B cell (primary cell): ENCODE data around the gene CCDC30.

Experiments used
- CTCF ChIP-seq: fragments of 200-600 bp; IDR thresholded peaks from one replicate; pipeline ENCODE4 v1.8.0; 2022; ENCODE audit warnings: antibody characterized with exemption, mild to moderate bottlenecking
- EZH2 ChIP-seq: IDR thresholded peaks from 2 replicates; pipeline ENCODE4 v1.6.1; 2012; ENCODE audit warnings: borderline replicate concordance, low read depth, mild to moderate bottlenecking, moderate library complexity, low read length; ENCODE audit not compliant: insufficient read depth, poor library complexity, severe bottlenecking

DNA sequence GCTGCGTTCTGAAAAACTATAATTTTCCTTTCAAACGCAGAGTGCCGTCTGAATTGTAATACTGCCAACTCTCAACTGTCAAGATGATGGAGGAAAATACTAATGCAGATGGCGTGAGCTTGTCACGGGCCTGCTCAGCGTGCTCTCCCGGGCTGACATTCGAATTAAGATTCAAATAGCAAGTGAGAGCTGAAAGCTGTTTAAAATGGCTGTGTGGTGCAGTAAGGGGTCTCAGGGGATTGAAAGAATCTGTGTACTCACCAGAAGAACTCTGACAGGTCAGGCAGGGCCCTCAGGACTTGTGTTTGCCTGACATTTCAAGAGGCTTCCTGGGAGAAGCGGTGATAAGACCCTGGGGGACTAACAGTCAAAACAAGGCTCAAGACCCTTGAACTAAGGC, 40.3 kb upstream of the CCDC30 start:
- TF ChIP-seq CTCF: no peak
- no peak for TF ChIP-seq EZH2
